ENCODE results near the gene TP53TG3. TPM values are rescaled to one million over a fixed set of nuclear protein-coding genes. Genes with fewer than 3 reads are reported as not detected.
"Not testable (repeated sequence)": the region's sequence is repeated elsewhere in the genome, so short reads cannot be mapped to it uniquely, and the experiment has no call there.

TP53TG3 gene
- total RNA-seq, 5 donors from 2014 or later (not counting 1 experiment from before 2014, with no cell fraction given) = not detected

- H3K36me3 Mint-ChIP-seq; H3K4me1 ChIP-seq (ENCODE audit: control insufficient read depth in 1 of 2, extremely low read depth in 1 of 2, insufficient read depth in 2 of 2, low read length in 2 of 2); POLR2A ChIA-PET; H3K4me3 Mint-ChIP-seq; H3K4me1 Mint-ChIP-seq; H3K9me3 Mint-ChIP-seq; CTCF ChIA-PET; H3K27ac Mint-ChIP-seq; H3K4me3 ChIP-seq (ENCODE audit: control insufficient read depth in 1 of 2, extremely low read depth in 1 of 2, low read length in 1 of 2); ATAC-seq (replicated peaks in 1 of 4); DNase-seq; H3K36me3 ChIP-seq (ENCODE audit: control insufficient read depth in 2 of 2, extremely low read depth in 1 of 2, insufficient read depth in 1 of 2, low read length in 1 of 2); H3K27ac ChIP-seq (ENCODE audit: low read length); H3K9me3 ChIP-seq; H3K27me3 ChIP-seq (replicated peaks in 1 of 2; ENCODE audit: control insufficient read depth in 2 of 2, extremely low read depth in 1 of 2, insufficient read depth in 2 of 2, low read length in 1 of 2); H3K27me3 Mint-ChIP-seq: not testable (repeated sequence)
- WGBS (ENCODE audit: insufficient coverage) = no CpG with 5 or more reads among the region's 20 CpGs
These were observed 38.4 kb downstream of the TP53TG3 start for GRCh38 chr16:32637614-32638013.

- H3K27me3 ChIP-seq (replicated peaks in 1 of 2; ENCODE audit: control insufficient read depth in 2 of 2, extremely low read depth in 1 of 2, insufficient read depth in 2 of 2, low read length in 1 of 2); H3K36me3 Mint-ChIP-seq; H3K27me3 Mint-ChIP-seq; H3K9me3 ChIP-seq; H3K4me3 ChIP-seq (ENCODE audit: control insufficient read depth in 1 of 2, extremely low read depth in 1 of 2, low read length in 1 of 2); H3K27ac ChIP-seq (ENCODE audit: low read length); H3K4me1 Mint-ChIP-seq; H3K4me3 Mint-ChIP-seq; H3K36me3 ChIP-seq (ENCODE audit: control insufficient read depth in 2 of 2, extremely low read depth in 1 of 2, insufficient read depth in 1 of 2, low read length in 1 of 2); H3K4me1 ChIP-seq (ENCODE audit: control insufficient read depth in 1 of 2, extremely low read depth in 1 of 2, insufficient read depth in 2 of 2, low read length in 2 of 2); ATAC-seq (replicated peaks in 1 of 4); H3K9me3 Mint-ChIP-seq; H3K27ac Mint-ChIP-seq; CTCF ChIA-PET; DNase-seq: not testable (repeated sequence)
- 88% methylated on average over 3 of the region's 8 CpGs for WGBS (ENCODE audit: insufficient coverage)
- POLR2A ChIA-PET = interaction anchor here in 1 of 2 donors (0.8 kb wide), 1 partner anchor 9 kb away, joined by 3 read pairs; no protein-coding TSS in a partner anchor
These were observed 43.9 kb downstream of the TP53TG3 start for GRCh38 chr16:32632096-32632495.

All from T-cell (primary cell).